Parathyroid adenoma (tissue), 2 donors: ENCODE data around the gene FATE1.
"Not testable (repeated sequence)": the region's sequence is repeated elsewhere in the genome, so short reads cannot be mapped to it uniquely, and the experiment has no call there.

Source experiments
- H2AFZ ChIP-seq: fragments of 300-600 bp; sonication (generic); one replicate; pipeline ENCODE4 v1.7.0; 2017; ENCODE audit warnings: antibody characterized with exemption, mild to moderate bottlenecking
- H3K27ac ChIP-seq: fragments of 300-600 bp; sonication (generic); one replicate; pipeline ENCODE4 v1.7.0; 2017
- H3K27me3 ChIP-seq: fragments of 300-600 bp; sonication (generic); one replicate; pipeline ENCODE4 v1.7.0; 2017; ENCODE audit warnings: low read length; ENCODE audit not compliant: control insufficient read depth, insufficient read depth
- H3K36me3 ChIP-seq: fragments of 300-600 bp; sonication (generic); one replicate; pipeline ENCODE4 v1.7.0; 2017; ENCODE audit warnings: low read length; ENCODE audit not compliant: control insufficient read depth, insufficient read depth
- H3K4me1 ChIP-seq: fragments of 300-600 bp; sonication (generic); one replicate; pipeline ENCODE4 v1.7.0; 2017; ENCODE audit warnings: control low read depth
- H3K4me2 ChIP-seq: fragments of 300-600 bp; sonication (generic); one replicate; pipeline ENCODE4 v1.7.0; 2017; ENCODE audit warnings: low read length
- H3K4me3 ChIP-seq: fragments of 300-600 bp; sonication (generic); one replicate; pipeline ENCODE4 v1.7.0; 2017; ENCODE audit warnings: low read depth, low read length
- H3K79me2 ChIP-seq: fragments of 300-600 bp; sonication (generic); one replicate; pipeline ENCODE4 v1.7.0; 2017; ENCODE audit warnings: control low read depth
- H3K9ac ChIP-seq: fragments of 300-600 bp; sonication (generic); one replicate; pipeline ENCODE4 v1.7.0; 2017; ENCODE audit warnings: mild to moderate bottlenecking
- H3K9me3 ChIP-seq: fragments of 300-600 bp; sonication (generic); one replicate; pipeline ENCODE4 v1.7.0; 2017; ENCODE audit warnings: low read length; ENCODE audit not compliant: control insufficient read depth
- TF ChIP-seq, protein P1 (sequence below): fragments of 300-600 bp; sonication (generic); IDR thresholded peaks from one replicate; pipeline ENCODE4 v1.7.0; 2017; ENCODE audit warnings: antibody characterized with exemption, mild to moderate bottlenecking
- donor health status: primary hyperparathyroidism.

Gene FATE1

DNA sequence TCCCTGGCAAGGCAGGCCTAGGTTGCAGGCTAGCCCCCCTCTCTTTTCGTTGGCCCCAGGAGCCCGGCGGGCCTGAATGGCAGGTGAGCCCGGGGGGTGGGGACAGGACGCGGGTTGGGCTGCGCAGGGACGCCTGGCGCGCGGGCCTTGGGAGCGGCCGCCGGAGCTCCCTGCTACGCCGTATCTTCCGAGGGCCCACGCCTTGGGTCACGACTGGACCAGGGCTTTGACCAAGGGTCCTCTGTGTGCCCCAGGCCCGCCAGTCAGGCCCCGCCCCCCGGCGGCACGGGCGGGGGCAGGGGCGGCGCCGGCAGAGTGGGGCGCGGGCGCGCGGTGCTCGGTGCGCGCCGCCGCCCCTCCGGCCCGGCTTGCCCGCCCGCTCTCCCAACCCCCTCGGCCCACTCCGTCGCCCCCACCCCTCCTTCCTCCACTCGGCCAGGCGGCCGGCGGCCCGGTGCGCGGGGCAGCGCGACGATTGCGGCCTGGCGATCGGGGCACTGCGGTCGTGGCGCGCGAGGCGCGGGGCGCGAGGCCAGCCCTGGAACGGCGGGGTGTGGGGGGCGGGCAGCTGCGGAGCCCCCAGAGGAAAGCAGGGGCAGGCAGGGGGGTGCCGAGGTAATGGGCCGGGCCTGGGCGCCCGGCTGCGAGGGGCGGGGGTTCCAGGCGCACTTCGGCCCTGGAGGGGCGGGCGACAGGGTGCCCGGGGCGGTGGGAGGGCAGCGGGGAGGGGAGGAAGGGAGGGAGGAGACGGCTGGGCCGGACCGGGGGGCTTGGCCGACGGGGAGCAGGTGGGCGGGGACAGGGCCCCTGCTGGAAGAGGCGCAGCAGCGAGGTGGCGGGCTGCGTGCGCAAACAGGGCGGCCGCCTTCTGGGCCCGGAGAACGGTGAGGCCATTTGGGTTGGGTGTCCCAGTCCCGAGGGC is 20.9 kb upstream of the FATE1 start, which contains the start of gene PRRG3:
TSS of gene PRRG3 (plus strand) at position 798 of the 922 bp plus-strand sequence. CDS start 3,357 bp downstream, outside the sequence.
- TF ChIP-seq, protein P1, sequence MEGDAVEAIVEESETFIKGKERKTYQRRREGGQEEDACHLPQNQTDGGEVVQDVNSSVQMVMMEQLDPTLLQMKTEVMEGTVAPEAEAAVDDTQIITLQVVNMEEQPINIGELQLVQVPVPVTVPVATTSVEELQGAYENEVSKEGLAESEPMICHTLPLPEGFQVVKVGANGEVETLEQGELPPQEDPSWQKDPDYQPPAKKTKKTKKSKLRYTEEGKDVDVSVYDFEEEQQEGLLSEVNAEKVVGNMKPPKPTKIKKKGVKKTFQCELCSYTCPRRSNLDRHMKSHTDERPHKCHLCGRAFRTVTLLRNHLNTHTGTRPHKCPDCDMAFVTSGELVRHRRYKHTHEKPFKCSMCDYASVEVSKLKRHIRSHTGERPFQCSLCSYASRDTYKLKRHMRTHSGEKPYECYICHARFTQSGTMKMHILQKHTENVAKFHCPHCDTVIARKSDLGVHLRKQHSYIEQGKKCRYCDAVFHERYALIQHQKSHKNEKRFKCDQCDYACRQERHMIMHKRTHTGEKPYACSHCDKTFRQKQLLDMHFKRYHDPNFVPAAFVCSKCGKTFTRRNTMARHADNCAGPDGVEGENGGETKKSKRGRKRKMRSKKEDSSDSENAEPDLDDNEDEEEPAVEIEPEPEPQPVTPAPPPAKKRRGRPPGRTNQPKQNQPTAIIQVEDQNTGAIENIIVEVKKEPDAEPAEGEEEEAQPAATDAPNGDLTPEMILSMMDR: no peak
- H2AFZ ChIP-seq: no peak within 1 kb of the TSS
- no peak within 1 kb of the TSS for H3K4me2 ChIP-seq
- no peaks in the 10 kb centered on the region for H3K9me3 ChIP-seq
- H3K27ac ChIP-seq: no peak within 1 kb of the TSS
- no peak within 1 kb of the TSS for H3K9ac ChIP-seq
- H3K79me2 ChIP-seq: no peaks in the 10 kb centered on the region
- no peaks in the 10 kb centered on the region for H3K27me3 ChIP-seq
- H3K36me3 ChIP-seq: no peaks in the 10 kb centered on the region
- no peaks in the 10 kb centered on the region for H3K4me1 ChIP-seq
- H3K4me3 ChIP-seq: no peak within 1 kb of the TSS

DNA sequence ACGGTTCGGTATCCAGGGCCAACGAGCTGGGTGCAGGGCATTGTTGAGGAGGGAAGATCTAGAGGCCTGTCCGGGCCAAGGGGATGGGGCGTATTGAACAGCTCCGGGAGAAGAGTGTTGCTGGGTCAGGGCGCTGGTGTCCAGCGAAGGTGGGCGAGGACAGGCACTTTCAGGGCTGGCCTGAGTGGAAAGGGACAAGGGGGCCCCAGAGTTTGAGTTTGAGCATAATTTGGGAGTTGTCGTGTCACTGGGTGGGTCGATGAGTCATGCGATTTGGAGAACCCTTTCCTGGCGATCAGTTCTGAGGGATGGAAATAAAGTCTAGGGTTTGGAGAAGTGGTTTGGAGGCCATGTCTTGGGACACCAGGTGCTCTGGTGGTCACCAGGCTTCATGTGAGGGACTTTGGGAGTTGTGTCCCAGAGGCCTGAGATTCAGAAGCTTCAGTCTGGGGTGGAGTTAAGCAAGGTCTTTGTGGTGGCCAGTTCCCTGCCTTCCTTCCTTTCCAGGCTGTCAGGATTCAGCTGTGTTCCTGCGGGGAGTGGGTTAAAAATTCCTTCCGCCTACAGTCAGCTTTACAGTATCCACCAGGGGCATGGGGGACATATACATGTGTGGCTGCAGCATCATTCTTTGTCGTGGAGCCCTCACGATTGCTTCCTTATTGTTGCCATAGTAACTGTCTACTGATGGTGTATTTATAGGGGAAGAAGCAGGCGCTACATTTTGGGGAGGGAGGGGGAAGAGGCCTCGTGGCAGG is 20.1 kb upstream of the FATE1 start:
- H3K4me3 ChIP-seq: no peak overlapping the region
- no peaks in the 10 kb centered on the region for H3K36me3 ChIP-seq
- no peak overlapping the region for H3K4me2 ChIP-seq
- H3K9ac ChIP-seq: no peak overlapping the region
- H3K79me2 ChIP-seq: no peaks in the 10 kb centered on the region
- no peaks in the 10 kb centered on the region for H3K27me3 ChIP-seq
- TF ChIP-seq, protein P1: no peak
- no peak overlapping the region for H3K27ac ChIP-seq
- no peaks in the 10 kb centered on the region for H3K4me1 ChIP-seq
- no peak overlapping the region for H2AFZ ChIP-seq
- no peaks in the 10 kb centered on the region for H3K9me3 ChIP-seq

DNA sequence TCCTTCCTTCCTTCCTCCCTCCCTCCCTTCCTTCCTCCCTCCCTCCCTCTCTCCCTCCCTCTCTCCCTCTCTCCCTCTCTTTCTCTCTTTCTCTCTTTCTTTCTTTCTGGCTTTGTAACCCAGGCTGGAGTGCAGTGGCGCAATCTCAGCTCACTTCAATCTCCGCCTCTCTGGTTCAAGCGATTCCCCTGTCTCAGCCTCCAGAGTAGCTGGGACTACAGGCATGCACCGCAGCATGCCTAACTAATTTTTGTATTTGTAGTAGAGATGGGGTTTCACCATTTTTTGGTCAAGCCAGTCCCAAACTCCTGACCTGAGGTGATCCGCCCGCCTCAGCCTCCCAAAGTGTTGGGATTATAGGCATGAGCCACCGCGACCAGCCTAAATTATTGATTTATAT is 18.8 kb upstream of the FATE1 start:
- not testable (repeated sequence) for H3K4me3 ChIP-seq, H3K36me3 ChIP-seq, H3K4me1 ChIP-seq, H2AFZ ChIP-seq, H3K27ac ChIP-seq, H3K9me3 ChIP-seq, H3K27me3 ChIP-seq, H3K79me2 ChIP-seq, H3K4me2 ChIP-seq, H3K9ac ChIP-seq

DNA sequence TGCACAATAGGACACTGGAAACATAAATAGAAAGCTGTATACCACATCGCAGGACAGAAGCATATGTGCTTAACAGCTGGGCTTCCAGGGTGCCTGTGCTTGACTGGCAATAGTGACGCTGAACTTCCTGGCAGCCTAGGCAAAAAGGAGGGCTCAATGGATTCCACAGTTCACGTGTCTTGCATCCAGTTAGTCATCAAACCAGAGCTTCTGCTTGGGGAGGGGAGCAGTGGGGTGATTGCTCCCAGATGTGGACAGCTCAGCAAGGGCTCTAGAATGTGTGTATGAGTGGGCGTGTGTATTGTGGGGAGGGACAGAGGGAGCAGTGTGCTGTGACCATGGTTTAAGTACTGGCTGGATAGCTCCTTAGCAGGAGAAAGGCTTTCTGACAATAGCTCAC is 18.3 kb upstream of the FATE1 start:
- Histone ChIP-seq H3K9me3 (no peaks in the 10 kb centered on the region), H2AFZ (no peak overlapping the region), H3K27me3 (no peaks in the 10 kb centered on the region), H3K36me3 (no peaks in the 10 kb centered on the region), H3K27ac (no peak overlapping the region), H3K4me3 (no peak overlapping the region), H3K4me1 (no peaks in the 10 kb centered on the region), H3K9ac (no peak overlapping the region), H3K4me2 (no peak overlapping the region), H3K79me2 (no peaks in the 10 kb centered on the region)
- TF ChIP-seq, protein P1: no peak

DNA sequence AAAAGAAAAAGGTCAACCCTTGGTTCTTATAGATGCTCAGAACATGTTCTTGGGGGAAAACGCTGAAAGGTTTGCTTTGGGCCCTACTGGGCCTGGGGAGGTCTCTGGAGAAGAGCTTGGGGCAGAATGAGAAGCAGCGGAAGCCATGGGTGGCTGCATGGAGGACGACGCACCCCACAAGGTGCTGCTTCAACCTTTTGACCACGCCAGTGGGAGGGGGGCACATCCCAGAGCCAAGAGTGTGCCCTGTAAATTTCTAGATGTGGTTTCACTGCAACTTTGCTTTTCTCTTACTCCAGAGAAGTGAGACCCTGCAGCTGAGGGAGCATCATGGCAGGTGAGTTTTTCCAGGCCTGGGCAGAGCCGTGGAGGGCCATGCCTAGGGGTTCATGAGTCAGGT is 17.4 kb upstream of the FATE1 start:
- no peaks in the 10 kb centered on the region for H3K36me3 ChIP-seq
- H3K4me2 ChIP-seq: no peak overlapping the region
- no peaks in the 10 kb centered on the region for H3K4me1 ChIP-seq
- TF ChIP-seq, protein P1: no peak
- no peaks in the 10 kb centered on the region for H3K9me3 ChIP-seq
- no peak overlapping the region for H2AFZ ChIP-seq
- H3K79me2 ChIP-seq: no peaks in the 10 kb centered on the region
- no peak overlapping the region for H3K9ac ChIP-seq
- no peak overlapping the region for H3K27ac ChIP-seq
- H3K27me3 ChIP-seq: no peaks in the 10 kb centered on the region
- no peak overlapping the region for H3K4me3 ChIP-seq
